HCT116 (cell line): ENCODE measurements around the gene PSMA1. TPM values are rescaled to one million over a fixed set of nuclear protein-coding genes. Genes with fewer than 3 reads are reported as not detected.

Experiments
- total RNA-seq: library from RNA; stranded (reverse); gene quantifications from one replicate; pipeline ENCODE4 v1.2.1, GENCODE V29; 2021; ENCODE audit not compliant: unreplicated experiment

Gene PSMA1
- total RNA-seq, 1 experiment from 2014 or later: 211 TPM

Other genes starting within 250 kb of the PSMA1 start
- gene RRAS2, start 161.2 kb downstream of the PSMA1 start, total RNA-seq: 54.5 TPM
- gene COPB1, start 20.6 kb downstream of the PSMA1 start, total RNA-seq: 95.5 TPM
- gene PDE3B, start 123.4 kb upstream of the PSMA1 start, total RNA-seq: 6.7 TPM